ENCODE measurements around the gene SYT7.

Gene SYT7

DNA sequence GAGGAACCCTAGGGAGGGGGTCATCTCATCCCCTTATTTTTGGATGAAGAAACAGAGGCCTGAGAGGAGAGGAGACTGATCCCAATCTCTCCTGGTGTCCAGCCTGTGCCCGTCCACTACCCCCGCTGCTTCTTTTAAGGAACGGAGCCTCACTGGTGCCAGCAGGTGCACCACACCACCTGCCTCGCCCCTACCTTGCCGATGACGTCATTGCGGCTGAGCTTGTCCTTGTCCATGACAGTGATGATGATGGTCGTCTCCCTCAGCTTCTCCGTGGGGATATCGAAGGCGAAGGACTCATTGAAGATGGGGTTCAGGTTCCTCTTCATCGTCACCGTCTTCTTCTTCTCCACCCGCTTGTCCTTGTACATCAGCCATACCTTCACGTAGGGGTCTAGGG, 58.0 kb downstream of the SYT7 start:
- TF ChIP-seq, protein P1, sequence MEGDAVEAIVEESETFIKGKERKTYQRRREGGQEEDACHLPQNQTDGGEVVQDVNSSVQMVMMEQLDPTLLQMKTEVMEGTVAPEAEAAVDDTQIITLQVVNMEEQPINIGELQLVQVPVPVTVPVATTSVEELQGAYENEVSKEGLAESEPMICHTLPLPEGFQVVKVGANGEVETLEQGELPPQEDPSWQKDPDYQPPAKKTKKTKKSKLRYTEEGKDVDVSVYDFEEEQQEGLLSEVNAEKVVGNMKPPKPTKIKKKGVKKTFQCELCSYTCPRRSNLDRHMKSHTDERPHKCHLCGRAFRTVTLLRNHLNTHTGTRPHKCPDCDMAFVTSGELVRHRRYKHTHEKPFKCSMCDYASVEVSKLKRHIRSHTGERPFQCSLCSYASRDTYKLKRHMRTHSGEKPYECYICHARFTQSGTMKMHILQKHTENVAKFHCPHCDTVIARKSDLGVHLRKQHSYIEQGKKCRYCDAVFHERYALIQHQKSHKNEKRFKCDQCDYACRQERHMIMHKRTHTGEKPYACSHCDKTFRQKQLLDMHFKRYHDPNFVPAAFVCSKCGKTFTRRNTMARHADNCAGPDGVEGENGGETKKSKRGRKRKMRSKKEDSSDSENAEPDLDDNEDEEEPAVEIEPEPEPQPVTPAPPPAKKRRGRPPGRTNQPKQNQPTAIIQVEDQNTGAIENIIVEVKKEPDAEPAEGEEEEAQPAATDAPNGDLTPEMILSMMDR (conservative IDR thresholded peaks at IDR 0.05; ENCODE audit: low read depth, low read length): no peak
- H3K4me3 ChIP-seq (ENCODE audit: low read depth, low read length): no peak overlapping the region
- DNase-seq (ENCODE audit: low read depth): no peak

DNA sequence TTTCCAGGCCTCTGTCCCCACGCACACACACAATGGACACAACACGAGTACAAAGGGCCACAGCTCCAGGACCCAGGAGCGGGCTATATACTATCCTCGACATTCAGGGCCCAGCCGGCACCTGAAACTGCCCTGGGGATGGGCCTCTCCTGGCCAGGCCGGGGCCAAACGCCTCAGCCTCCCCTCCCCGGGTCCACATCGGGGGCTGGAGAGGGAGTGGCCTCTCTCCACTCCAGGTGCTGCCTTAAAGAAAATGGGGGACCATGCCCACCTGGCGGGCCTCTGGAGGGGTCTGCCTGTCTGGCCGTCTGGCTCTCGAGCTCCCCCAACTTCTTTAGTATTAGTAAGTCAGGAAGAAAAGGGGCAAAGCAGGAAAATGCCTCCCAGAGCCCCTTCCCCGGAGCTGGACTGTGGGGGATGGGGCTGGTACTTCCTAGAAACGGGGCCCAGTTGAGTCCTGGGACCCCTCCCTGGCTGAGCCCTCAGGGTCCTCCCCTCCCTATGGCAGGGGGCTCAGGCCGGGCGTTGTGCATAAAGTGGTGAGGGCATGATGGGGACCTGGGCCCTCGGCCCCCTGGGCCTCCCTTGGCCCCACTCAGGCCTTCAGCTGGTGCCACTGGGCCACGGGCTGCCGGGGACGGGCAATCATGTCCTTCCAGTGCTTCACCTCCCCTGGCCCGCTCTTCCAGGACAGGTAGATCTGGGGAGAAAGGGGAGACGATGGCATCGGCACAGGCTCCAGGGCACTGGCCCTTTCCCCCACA, 62.7 kb downstream of the SYT7 start:
- TF ChIP-seq, protein P1 (conservative IDR thresholded peaks at IDR 0.05; ENCODE audit: low read depth, low read length): no peak
- no peak overlapping the region for H3K4me3 ChIP-seq (ENCODE audit: low read depth, low read length)

DNA sequence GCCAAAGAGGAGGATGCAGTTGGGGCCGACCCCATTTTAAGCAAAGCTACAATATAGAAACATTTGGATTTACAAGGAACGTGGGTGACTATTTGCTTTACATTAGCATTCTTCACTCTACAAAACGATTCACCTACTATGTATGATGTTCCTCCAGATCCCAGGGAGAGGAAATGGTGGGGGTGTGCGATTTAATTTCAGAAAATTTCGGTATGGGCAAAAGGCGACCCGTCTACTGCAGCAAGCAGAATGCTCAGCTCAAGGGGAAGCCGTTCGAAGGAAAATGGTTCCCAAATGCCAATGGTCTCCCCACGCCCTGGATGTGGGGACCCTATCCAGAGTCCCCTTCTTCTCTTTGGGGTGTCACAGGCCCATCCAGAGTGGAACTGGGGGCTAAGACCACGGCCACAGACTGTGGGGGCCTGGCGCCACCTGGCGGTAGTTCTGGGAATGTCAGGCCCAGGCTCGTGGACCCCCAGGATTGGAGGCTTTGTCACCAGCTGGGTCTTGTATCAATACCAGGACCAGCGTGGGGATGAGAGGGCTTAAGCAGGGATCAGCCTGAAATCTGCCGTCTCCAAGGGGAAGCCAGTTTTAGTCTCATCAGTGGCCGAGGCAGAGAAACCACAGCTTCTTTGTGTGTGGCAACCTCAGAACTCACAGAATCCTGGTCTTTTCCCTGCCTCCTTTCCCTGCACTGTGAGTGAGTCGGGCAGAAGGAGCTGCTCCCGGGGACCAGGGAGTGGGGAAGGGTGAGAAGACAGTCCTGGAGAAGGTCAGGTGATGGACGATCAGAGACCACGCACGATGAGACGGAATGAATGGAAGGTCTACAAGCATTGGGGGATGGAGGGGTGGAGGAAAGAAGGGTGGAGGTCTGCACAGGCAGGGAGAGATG, 64.0 kb downstream of the SYT7 start:
- DNase-seq (ENCODE audit: low read depth): peak; percentile 34
- peak overlapping the region; percentile 24 for H3K4me3 ChIP-seq (ENCODE audit: low read depth, low read length)
- TF ChIP-seq, protein P1 (conservative IDR thresholded peaks at IDR 0.05; ENCODE audit: low read depth, low read length): peak; percentile 99

More for the DNA sequence above, 62.7 kb downstream of the SYT7 start:
- DNase-seq (ENCODE audit: low read depth): no peak

DNA sequence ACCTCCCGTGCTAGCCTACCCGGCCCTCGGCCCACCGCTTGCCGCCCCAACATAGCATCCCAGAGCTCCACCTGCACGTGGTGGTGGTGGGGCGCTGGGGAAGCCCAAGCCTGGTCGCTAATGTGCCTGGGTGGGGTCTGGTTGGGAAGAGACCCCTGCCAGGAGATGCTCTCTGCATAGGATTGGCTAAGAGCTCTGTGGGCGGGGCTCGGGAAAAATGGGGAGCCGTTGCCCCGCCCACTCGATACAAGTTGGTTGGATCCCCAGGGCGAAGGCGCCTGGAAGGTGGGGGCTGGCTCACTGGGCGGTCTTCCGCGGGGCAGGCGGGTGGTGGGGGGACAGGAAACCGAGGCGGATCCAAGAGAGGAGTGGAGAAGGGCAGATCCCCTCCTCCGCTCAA, 64.7 kb downstream of the SYT7 start:
- H3K4me3 ChIP-seq (ENCODE audit: low read depth, low read length): no peak overlapping the region
- no peak for DNase-seq (ENCODE audit: low read depth)
- TF ChIP-seq, protein P1 (conservative IDR thresholded peaks at IDR 0.05; ENCODE audit: low read depth, low read length): no peak

DNA sequence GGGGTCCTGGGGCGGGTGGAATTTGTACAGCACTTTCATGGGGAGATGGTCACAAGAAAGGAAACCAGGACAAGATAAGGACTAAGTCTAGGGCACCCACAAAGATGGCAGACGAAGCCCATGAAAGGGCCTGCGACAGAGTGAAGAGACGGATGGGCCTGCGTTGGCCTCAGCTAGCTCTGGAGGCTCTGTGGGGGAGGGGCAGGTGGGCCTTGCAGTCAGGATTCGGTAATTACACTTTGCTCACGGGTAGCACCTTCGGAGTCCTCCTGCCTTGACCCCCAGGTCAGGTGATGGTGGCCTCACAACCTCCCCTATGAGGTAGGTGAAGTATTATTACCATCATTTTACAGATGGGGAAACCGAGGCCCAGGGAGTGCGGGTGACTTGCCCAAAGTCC, 65.2 kb downstream of the SYT7 start:
- DNase-seq (ENCODE audit: low read depth): no peak
- no peak overlapping the region for H3K4me3 ChIP-seq (ENCODE audit: low read depth, low read length)
- TF ChIP-seq, protein P1 (conservative IDR thresholded peaks at IDR 0.05; ENCODE audit: low read depth, low read length): no peak

DNA sequence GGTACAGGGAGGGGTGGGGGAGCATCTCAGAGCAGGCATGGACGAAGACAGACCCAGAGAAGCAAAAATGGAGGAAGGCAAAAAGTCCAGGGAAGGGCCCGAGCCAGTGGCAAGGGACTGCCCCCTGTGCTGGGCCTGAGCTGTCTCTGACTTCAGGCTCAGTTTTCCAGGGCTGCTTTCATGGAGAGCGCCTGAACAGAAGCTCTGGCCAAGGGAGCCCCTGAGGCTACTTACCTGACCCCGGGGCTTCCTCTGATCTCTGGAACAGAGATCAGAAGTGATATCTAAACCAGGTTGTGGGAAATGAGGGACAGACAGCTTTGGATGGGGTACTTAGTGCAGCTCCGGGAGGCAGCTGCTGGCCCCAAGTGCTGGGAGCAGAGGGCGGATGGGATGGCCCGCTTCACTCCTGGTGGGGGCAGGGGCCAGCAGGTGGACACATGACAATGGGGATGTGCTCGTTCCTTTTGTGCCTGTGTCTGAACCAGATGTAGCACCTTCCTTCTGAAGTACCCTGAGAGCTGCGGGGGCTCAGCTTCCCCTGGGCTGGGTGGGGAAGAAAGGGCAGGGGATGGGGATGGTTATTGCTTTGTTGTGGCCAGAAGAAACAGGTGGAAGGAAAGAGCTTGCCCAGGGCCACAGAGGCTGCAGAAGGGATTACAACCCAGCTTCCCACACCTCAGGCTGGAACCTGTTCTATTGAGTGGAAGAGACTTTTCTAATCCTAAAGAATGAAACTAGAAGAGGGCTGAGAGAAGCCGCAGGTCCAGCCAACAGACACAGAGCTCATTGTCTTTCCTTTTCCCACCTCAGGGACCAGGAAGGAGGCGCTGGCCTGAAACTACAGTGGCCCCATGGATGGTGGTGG, 66.6 kb downstream of the SYT7 start:
- DNase-seq (ENCODE audit: low read depth): no peak
- TF ChIP-seq, protein P1 (conservative IDR thresholded peaks at IDR 0.05; ENCODE audit: low read depth, low read length): no peak
- no peak overlapping the region for H3K4me3 ChIP-seq (ENCODE audit: low read depth, low read length)

All from choroid plexus epithelial cell (primary cell).